Activated CD8-positive, alpha-beta memory T cell treated with anti-CD3 and anti-CD28 coated beads, Interleukin-2, amount 50 U/mL, for 1 hour (primary cell): Measurements from ENCODE around the gene HMCN2.

Experiments
- DNase-seq: peaks from one replicate; pipeline ENCODE4 v3.0.0-alpha.2; 2020; ENCODE audit errors: extremely low read depth

HMCN2 gene

GRCh38 chr9:130265431-130266235 is at the start of gene HMCN2:
HMCN2 (plus strand) TSS chr9:130265760; CDS start chr9:130265879, 119 bp downstream.
- DNase-seq, result no peak

GRCh38 chr9:130217838-130218237 is 47.7 kb upstream of the HMCN2 start:
- no peak for DNase-seq

- no peak for DNase-seq
Observed at GRCh38 chr9:130219661-130220096, 45.9 kb upstream of the HMCN2 start.

- no peak for DNase-seq
Observed at GRCh38 chr9:130220352-130220751, 45.2 kb upstream of the HMCN2 start.

GRCh38 chr9:130222833-130223232 is 42.7 kb upstream of the HMCN2 start:
- no peak for DNase-seq

- DNase-seq, result no peak
Observed at GRCh38 chr9:130225071-130225470, 40.5 kb upstream of the HMCN2 start.

- DNase-seq, result no peak
Observed at GRCh38 chr9:130225586-130225985, 40.0 kb upstream of the HMCN2 start.

GRCh38 chr9:130226112-130226511 is 39.4 kb upstream of the HMCN2 start:
- DNase-seq, result no peak

- no peak for DNase-seq
Observed at GRCh38 chr9:130227833-130228232, 37.7 kb upstream of the HMCN2 start.

- DNase-seq, result no peak
Observed at GRCh38 chr9:130229759-130230158, 35.8 kb upstream of the HMCN2 start.

GRCh38 chr9:130230631-130231030 is 34.9 kb upstream of the HMCN2 start:
- no peak for DNase-seq

GRCh38 chr9:130232899-130233586 is 32.5 kb upstream of the HMCN2 start:
- DNase-seq, result no peak

GRCh38 chr9:130233587-130233945 is 32.0 kb upstream of the HMCN2 start:
- DNase-seq, result no peak

- DNase-seq, result no peak
Observed at GRCh38 chr9:130234340-130235260, 31.0 kb upstream of the HMCN2 start.

GRCh38 chr9:130235558-130236435 is 29.8 kb upstream of the HMCN2 start:
- peak; percentile 11 for DNase-seq

GRCh38 chr9:130236436-130236985 is 29.0 kb upstream of the HMCN2 start:
- DNase-seq, result no peak

- DNase-seq, result no peak
Observed at GRCh38 chr9:130237076-130237475, 28.5 kb upstream of the HMCN2 start.

GRCh38 chr9:130237763-130238524 is 27.6 kb upstream of the HMCN2 start:
- no peak for DNase-seq

GRCh38 chr9:130239363-130239695 is 26.2 kb upstream of the HMCN2 start:
- no peak for DNase-seq

GRCh38 chr9:130239741-130240241 is 25.8 kb upstream of the HMCN2 start:
- no peak for DNase-seq
